Measurements from ENCODE around the gene UNC93A. TPM values are rescaled to one million over a fixed set of nuclear protein-coding genes. Genes with fewer than 3 reads are reported as not detected.

The UNC93A gene
- total RNA-seq, 4 donors from 2014 or later: not detected

GRCh38 chr6:167351656-167352345 lies 60.7 kb downstream of the UNC93A start:
- TF ChIP-seq CTCF (IDR thresholded peaks at IDR 0.05; ENCODE audit: low read depth): no peak

GRCh38 chr6:167356874-167357273 lies 65.8 kb downstream of the UNC93A start:
- TF ChIP-seq CTCF (IDR thresholded peaks at IDR 0.05; ENCODE audit: low read depth): no peak

Other genes starting within 250 kb of the UNC93A start
- gene CCR6, start 168.2 kb upstream of the UNC93A start, total RNA-seq: under 1 TPM in 1 of 4 donors, not detected in 3; 0.22 TPM
- not detected for gene GPR31, start 133.3 kb upstream of the UNC93A start, total RNA-seq
- gene TTLL2, start 33.8 kb downstream of the UNC93A start, total RNA-seq: not detected

Measured in subcutaneous adipose tissue (tissue), 4 donors.